Adrenal gland (tissue), 12 donors: ENCODE data around the gene STIM1. TPM values are rescaled to one million over a fixed set of nuclear protein-coding genes. Genes with fewer than 3 reads are reported as not detected.

Source experiments
- DNase-seq, 7 donors: peaks; one replicate each; pipeline ENCODE4 v3.0.0-alpha.2; 2019 to 2020
- H3K27ac ChIP-seq, 5 donors: fragments of 200-600 bp; sonication (generic) in 4 of 5; 1 replicate in 3 of 5; 2 replicates in 2 of 5; pipeline versions ENCODE4 v1.5.1 to v1.8.0; 2016 to 2020; ENCODE audit warnings: mild to moderate bottlenecking in 1 of 5
- H3K27me3 ChIP-seq: fragments of 200-600 bp; 2 replicates; pipeline ENCODE4 v1.8.0; 2021
- H3K36me3 ChIP-seq, 2 donors: fragments of 200-600 bp; replicated peaks in 1 of 2; 1 replicate in 1 of 2; 2 replicates in 1 of 2; pipeline versions ENCODE4 v1.5.1 to v1.8.0; 2018 to 2022
- H3K4me1 ChIP-seq, 2 donors: fragments of 200-600 bp; replicated peaks in 1 of 2; 1 replicate in 1 of 2; 2 replicates in 1 of 2; pipeline versions ENCODE4 v1.5.1 to v1.8.0; 2018 to 2021
- H3K4me3 ChIP-seq, 4 donors: fragments of 200-600 bp; sonication (generic) in 3 of 4; one replicate each; pipeline ENCODE4 v1.5.1; 2016 to 2018
- H3K9me3 ChIP-seq, 3 donors: fragments of 200-600 bp; sonication (generic) in 1 of 3; replicated peaks in 1 of 3; 1 replicate in 2 of 3; 2 replicates in 1 of 3; pipeline versions ENCODE4 v1.5.1 to v1.8.0; 2016 to 2021
- POLR2A ChIP-seq, 2 donors: fragments of 450-650 bp; IDR thresholded peaks; one replicate each; pipeline ENCODE4 v1.6.1; 2017; ENCODE audit warnings: antibody characterized with exemption in 2 of 2, mild to moderate bottlenecking in 2 of 2, moderate library complexity in 1 of 2
- WGBS, 4 donors: extraction: QIAGEN DNeasy Blood & Tissue Kit in 2 of 4; methylation state at CpG; one replicate each; pipeline versions ENCODE4 v1.1.5 to v1.1.7; 2013 to 2017; 5-methylcytosine and 5-hydroxymethylcytosine counted together
- intact Hi-C, 2 donors: fragments of 100-400 bp; cut with DNase I; formaldehyde crosslinking; loops; one replicate each; pipeline versions ENCODE4 v1.14.1 to v1.15.0; 2022 to 2023
- polyA plus RNA-seq, 3 donors: library from polyadenylated mRNA; stranded (reverse); fragments of 200-250 nt in 2 of 3; fragments of 350-450 nt in 1 of 3; fragmentation: Illumina TruSeq in 1 of 3; extraction: RNeasy Lipid Tissue Mini Kit (QIAGEN cat#74804) in 1 of 3; gene quantifications; one replicate each; pipeline ENCODE4 v1.2.3, GENCODE V29; 2013 to 2014
- total RNA-seq, 9 donors: library from RNA; depleted of rRNA in 4 of 9; stranded (reverse); fragments of >200 nt in 4 of 9; fragments of 120-200 nt in 1 of 9; fragmentation: NEBNext Ultra II Directional in 1 of 9; extraction: Animal tissue kit (Norgen Biotek cat#: 25700) in 1 of 9; gene quantifications; one replicate each; pipeline versions ENCODE4 v1.1.0 to v1.2.4, GENCODE V29; 2013 to 2023
- TF ChIP-seq, protein P1 (sequence below), 6 experiments: fragments of 450-650 bp in 4 of 6; fragments of 200-600 bp in 2 of 6; sonication (generic) in 1 of 6; IDR thresholded peaks; 1 replicate in 5 of 6; 2 replicates in 1 of 6; pipeline versions ENCODE4 v1.5.1 to v1.8.0; 2016 to 2021; ENCODE audit warnings: antibody characterized with exemption in 6 of 6, mild to moderate bottlenecking in 2 of 6, moderate library complexity in 1 of 6
- donor health status: healthy with polysubstance abuse.
- donor health status: Bipolar disorder and iron deficiency.
- donor health status: DM: yes; HTN: yes; CAD: no.
- donor health status: DM: no; HTN: no; CAD: no.
- donor health status: DM: no; HTN: no; CAD: no.
- donor health status: DM: yes; HTN: yes; CAD: no.

The STIM1 gene
- total and polyA plus RNA-seq, 12 donors: 7.8 to 44.1 (median 32.5) TPM

DNA sequence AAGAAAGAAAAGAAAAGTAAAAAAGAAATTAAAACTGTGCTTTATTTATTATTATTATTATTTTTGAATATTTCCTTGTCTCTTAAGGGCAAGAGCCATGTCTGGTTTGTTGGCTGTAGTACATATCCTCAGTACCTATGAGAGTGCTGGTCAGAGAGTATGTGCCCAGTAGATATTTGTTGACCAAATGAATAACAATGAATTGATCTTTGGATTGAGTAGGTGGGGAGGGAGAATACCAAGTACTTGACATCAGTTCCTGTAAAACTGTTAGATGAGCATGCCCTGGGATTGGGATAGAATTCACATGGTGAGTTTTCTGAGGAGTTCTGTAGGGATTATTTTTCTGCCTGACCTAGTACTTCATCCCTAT, 11.4 kb downstream of the STIM1 start:
- no peaks in the 10 kb centered on the region for H3K9me3 ChIP-seq
- H3K4me3 ChIP-seq: no peak overlapping the region
- intact Hi-C loops: no loop called here
- DNase-seq: no peak
- no peaks in the 10 kb centered on the region for H3K36me3 ChIP-seq
- no peaks in the 10 kb centered on the region for H3K27me3 ChIP-seq
- TF ChIP-seq, protein P1, sequence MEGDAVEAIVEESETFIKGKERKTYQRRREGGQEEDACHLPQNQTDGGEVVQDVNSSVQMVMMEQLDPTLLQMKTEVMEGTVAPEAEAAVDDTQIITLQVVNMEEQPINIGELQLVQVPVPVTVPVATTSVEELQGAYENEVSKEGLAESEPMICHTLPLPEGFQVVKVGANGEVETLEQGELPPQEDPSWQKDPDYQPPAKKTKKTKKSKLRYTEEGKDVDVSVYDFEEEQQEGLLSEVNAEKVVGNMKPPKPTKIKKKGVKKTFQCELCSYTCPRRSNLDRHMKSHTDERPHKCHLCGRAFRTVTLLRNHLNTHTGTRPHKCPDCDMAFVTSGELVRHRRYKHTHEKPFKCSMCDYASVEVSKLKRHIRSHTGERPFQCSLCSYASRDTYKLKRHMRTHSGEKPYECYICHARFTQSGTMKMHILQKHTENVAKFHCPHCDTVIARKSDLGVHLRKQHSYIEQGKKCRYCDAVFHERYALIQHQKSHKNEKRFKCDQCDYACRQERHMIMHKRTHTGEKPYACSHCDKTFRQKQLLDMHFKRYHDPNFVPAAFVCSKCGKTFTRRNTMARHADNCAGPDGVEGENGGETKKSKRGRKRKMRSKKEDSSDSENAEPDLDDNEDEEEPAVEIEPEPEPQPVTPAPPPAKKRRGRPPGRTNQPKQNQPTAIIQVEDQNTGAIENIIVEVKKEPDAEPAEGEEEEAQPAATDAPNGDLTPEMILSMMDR (IDR thresholded peaks at IDR 0.05): no peak
- no peak for TF ChIP-seq POLR2A (IDR thresholded peaks at IDR 0.05)
- H3K4me1 ChIP-seq: peaks cover 17 to 33% of the 10 kb centered on the region in 2 donors
- H3K27ac ChIP-seq: peak overlapping the region in 2 of 5 donors; percentile 54 to 61

DNA sequence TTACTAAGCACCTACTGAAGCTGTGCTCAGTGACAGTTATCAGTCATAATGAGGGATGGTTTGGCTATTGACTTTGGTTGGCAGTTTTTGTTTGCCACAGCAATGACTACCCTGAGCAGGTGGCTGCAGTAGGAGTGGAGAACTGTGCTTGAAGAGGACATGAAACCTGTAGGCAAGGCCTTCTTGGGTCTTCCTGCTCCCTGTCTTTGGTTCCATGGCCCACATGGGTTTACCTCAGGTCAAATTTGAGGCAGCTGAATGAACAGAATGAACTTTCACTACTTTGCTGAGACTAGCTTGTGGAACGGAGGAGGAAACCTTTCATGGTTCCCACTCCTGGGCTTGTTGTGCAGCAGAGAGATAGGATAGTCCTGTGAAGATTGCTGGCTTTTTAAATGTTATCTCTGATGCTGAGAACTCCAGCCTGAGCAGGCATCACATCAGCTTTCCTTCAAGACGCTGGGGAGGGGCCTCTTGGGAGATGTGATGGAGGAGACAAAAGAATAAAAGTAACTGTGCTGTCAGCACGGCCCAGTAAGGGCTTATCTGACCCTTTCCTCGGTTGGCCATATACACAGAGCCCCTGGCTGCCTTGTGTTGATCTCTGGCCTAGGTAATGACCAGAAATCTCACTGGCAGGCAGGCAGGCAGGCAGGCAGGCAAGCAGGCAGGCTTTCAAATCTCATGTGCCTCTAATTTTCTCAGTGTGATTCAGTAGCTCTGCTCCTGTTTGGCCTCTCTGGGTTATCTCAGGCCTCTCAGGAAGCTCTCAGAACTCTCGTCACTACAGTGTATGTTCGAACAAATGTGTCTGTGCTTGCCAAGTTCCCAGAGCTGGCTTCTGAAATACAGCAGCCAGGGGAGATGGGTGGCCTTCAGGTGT, 12.0 kb downstream of the STIM1 start:
- H3K4me3 ChIP-seq: no peak overlapping the region
- H3K27me3 ChIP-seq: no peaks in the 10 kb centered on the region
- TF ChIP-seq, protein P1 (IDR thresholded peaks at IDR 0.05): no peak
- TF ChIP-seq POLR2A (IDR thresholded peaks at IDR 0.05): no peak
- WGBS, 4 donors: 42 to 53% (median 50%) methylated on average over 5 to 6 of the region's 6 CpGs
- H3K36me3 ChIP-seq: no peaks in the 10 kb centered on the region
- intact Hi-C loops: no loop called here
- H3K9me3 ChIP-seq: no peaks in the 10 kb centered on the region
- peak overlapping the region in 2 of 5 donors; percentile 61 to 70 for H3K27ac ChIP-seq
- peak; percentile 18 to 85 (median 45) for DNase-seq
- peaks cover 17 to 33% of the 10 kb centered on the region in 2 donors for H3K4me1 ChIP-seq

DNA sequence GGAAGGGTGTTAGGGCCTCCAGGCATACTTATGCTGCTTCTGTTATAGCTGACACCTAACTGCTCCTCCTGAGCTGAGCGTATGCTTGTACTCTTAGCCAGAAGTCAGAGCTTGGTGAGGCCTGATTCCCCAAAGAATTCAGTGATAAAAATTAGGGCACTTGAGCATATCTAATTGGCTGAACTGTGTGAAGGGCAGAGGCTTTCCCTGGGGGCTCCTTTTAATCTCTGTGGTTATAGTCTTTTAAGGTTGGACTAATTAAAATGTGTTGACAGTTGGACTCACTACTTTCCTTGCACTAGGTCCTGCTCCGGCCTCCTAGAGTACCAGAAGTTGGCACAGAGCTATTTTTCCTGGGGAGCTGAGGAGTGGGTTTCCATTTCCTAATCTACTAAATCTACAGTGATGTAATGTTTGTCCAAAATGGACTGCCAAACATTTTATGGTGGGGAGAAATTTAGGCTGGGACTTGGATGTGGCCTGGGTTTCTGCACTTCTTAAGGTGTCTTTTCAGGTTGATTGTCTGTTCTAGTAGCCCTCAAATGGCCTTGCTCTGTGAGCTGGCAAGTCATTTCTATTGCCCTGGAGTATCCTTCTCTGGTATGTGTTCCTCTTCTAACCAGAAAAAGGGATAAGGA, 18.4 kb downstream of the STIM1 start:
- WGBS, 4 donors: 93 to 100% (median 99%) methylated on average over 2 of the region's 2 CpGs
- peaks cover 0 to 10% of the 10 kb centered on the region in 2 donors for H3K4me1 ChIP-seq
- no peaks in the 10 kb centered on the region for H3K36me3 ChIP-seq
- H3K4me3 ChIP-seq: no peak overlapping the region
- H3K27me3 ChIP-seq: no peaks in the 10 kb centered on the region
- DNase-seq: no peak
- H3K9me3 ChIP-seq: no peaks in the 10 kb centered on the region
- intact Hi-C loops: no loop called here
- no peak overlapping the region for H3K27ac ChIP-seq
- TF ChIP-seq, protein P1 (IDR thresholded peaks at IDR 0.05): no peak
- TF ChIP-seq POLR2A (IDR thresholded peaks at IDR 0.05): no peak

DNA sequence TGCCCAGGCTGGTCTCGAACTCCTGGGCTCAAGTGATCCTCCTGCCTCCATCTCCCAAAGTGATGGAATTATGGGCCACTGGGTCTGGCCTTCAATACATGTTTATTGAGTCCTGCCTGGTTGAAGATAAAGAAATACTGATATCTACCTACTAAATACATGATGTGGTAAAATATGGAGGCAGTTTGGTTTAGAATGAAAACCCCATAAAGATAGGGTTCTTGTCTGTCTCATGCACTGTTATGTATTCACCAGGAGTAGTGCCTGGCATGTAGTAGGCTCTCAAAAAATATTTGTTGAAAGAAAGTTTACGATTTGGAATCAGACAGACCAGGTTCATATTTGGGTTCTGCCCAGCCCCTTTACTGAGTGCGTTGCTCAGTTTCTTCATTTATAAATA, 21.1 kb downstream of the STIM1 start:
- H3K4me3 ChIP-seq: no peak overlapping the region
- H3K27me3 ChIP-seq: no peaks in the 10 kb centered on the region
- no peaks in the 10 kb centered on the region for H3K9me3 ChIP-seq
- DNase-seq: no peak
- 93 to 96% (median 95%) methylated on average over 3 of the region's 3 CpGs for WGBS, 4 donors
- H3K4me1 ChIP-seq: peaks cover 0 to 29% of the 10 kb centered on the region in 2 donors
- no peaks in the 10 kb centered on the region for H3K36me3 ChIP-seq
- no peak for TF ChIP-seq POLR2A (IDR thresholded peaks at IDR 0.05)
- TF ChIP-seq, protein P1 (IDR thresholded peaks at IDR 0.05): no peak
- H3K27ac ChIP-seq: no peak overlapping the region
- intact Hi-C loops: no loop called here
